GM19035 (cell line): Measurements from ENCODE around the gene TOP2B.

Experiments
- ATAC-seq: cut with Tn5 transposase; IDR thresholded peaks from one replicate; pipeline ENCODE4 v1.9.1; 2021; ENCODE audit not compliant: unreplicated experiment

TOP2B gene

GRCh38 chr3:25677121-25677520 lies 12.4 kb upstream of the TOP2B start:
- ATAC-seq = no peak

- ATAC-seq = no peak
Measured at GRCh38 chr3:25674670-25675069, 10.0 kb upstream of the TOP2B start.

- no peak for ATAC-seq
Measured at GRCh38 chr3:25673738-25674298, 9.1 kb upstream of the TOP2B start.

GRCh38 chr3:25665315-25666280 lies 891 bp upstream of the TOP2B start:
- ATAC-seq = peak; percentile 33

- peak; percentile 37 for ATAC-seq
Measured at GRCh38 chr3:25663869-25664811, 567 bp downstream of the TOP2B start.

- peak; percentile 10 for ATAC-seq
Measured at GRCh38 chr3:25663347-25663868, 1.3 kb downstream of the TOP2B start.

GRCh38 chr3:25662736-25663320 lies 1.9 kb downstream of the TOP2B start:
- ATAC-seq = no peak

- ATAC-seq = no peak
Measured at GRCh38 chr3:25661694-25662437, 2.8 kb downstream of the TOP2B start.

GRCh38 chr3:25658836-25659235 lies 5.9 kb downstream of the TOP2B start:
- ATAC-seq = no peak

GRCh38 chr3:25657293-25657692 lies 7.4 kb downstream of the TOP2B start:
- no peak for ATAC-seq

GRCh38 chr3:25655659-25656058 lies 9.0 kb downstream of the TOP2B start:
- ATAC-seq = no peak

- ATAC-seq = no peak
Measured at GRCh38 chr3:25654576-25654975, 10.1 kb downstream of the TOP2B start.

GRCh38 chr3:25653322-25653721 lies 11.4 kb downstream of the TOP2B start:
- no peak for ATAC-seq

GRCh38 chr3:25652921-25653320 lies 11.8 kb downstream of the TOP2B start:
- ATAC-seq = no peak

GRCh38 chr3:25648925-25649830 lies 15.5 kb downstream of the TOP2B start:
- no peak for ATAC-seq

- peak; percentile 93 for ATAC-seq
Measured at GRCh38 chr3:25648107-25648535, 16.6 kb downstream of the TOP2B start.

- ATAC-seq = no peak
Measured at GRCh38 chr3:25635038-25635437, 29.7 kb downstream of the TOP2B start.

- no peak for ATAC-seq
Measured at GRCh38 chr3:25633919-25634318, 30.8 kb downstream of the TOP2B start.

GRCh38 chr3:25631989-25632388 lies 32.7 kb downstream of the TOP2B start:
- ATAC-seq = no peak
